ENCODE results near the gene DBT. TPM values are rescaled to one million over a fixed set of nuclear protein-coding genes. Genes with fewer than 3 reads are reported as not detected.
"Not testable (repeated sequence)": the region's sequence is repeated elsewhere in the genome, so short reads cannot be mapped to it uniquely, and the experiment has no call there.

The DBT gene
- total and polyA plus RNA-seq, 10 of the 15 experiments (the other 5 are each of a cell fraction or from before 2014, with no cell fraction given), result 2.1 to 15.9 (median 6.9) TPM

- no TSS peak for BruUV-seq (replicated peaks)
- in situ Hi-C loops (cut with MboI), result no loop called here
These were observed 43.3 kb downstream of the DBT start for GRCh38 chr1:100206301-100206700.

GRCh38 chr1:100205593-100205992 lies 44.0 kb downstream of the DBT start:
- H3K9ac ChIP-seq (ENCODE audit: control insufficient read depth, insufficient read depth, low read length); in situ Hi-C loops (cut with MboI); H3K4me2 ChIP-seq (ENCODE audit: control insufficient read depth, insufficient read depth); H3K27ac ChIP-seq (ENCODE audit: control insufficient read depth, insufficient read depth); DNase-seq (ENCODE audit: low read depth, low spot score); H3K27me3 ChIP-seq (replicated peaks in 1 of 2; ENCODE audit: control insufficient read depth in 2 of 2, insufficient read depth in 2 of 2, low read length in 1 of 2); CTCF ChIA-PET; intact Hi-C loops (cut with micrococcal nuclease; ENCODE audit: unreplicated experiment); ATAC-seq; H3K36me3 ChIP-seq (ENCODE audit: control insufficient read depth in 2 of 2, insufficient read depth in 2 of 2, low read length in 1 of 2); RAD21 ChIA-PET (ENCODE audit: unreplicated experiment); H3K79me2 ChIP-seq (ENCODE audit: control insufficient read depth, insufficient read depth, low read length); H3K4me1 ChIP-seq (ENCODE audit: control insufficient read depth, insufficient read depth, low read length); H2AFZ ChIP-seq (ENCODE audit: control insufficient read depth, low read depth, low read length); POLR2A ChIA-PET; H3K9me3 ChIP-seq (replicated peaks; ENCODE audit: control insufficient read depth, insufficient read depth, low read length); SMC1A ChIA-PET (ENCODE audit: uncharacterized antibody, unreplicated experiment); H4K20me1 ChIP-seq (ENCODE audit: control insufficient read depth, insufficient read depth); H3K4me3 ChIP-seq; BruUV-seq (replicated peaks); FAIRE-seq: not testable (repeated sequence)
- 100% methylated on average over 2 of the region's 2 CpGs for WGBS (ENCODE audit: insufficient coverage, insufficient replicate concordance, low lambda C conversion rate, missing lambda C conversion rate)

More at GRCh38 chr1:100206301-100206700, 43.3 kb downstream of the DBT start:
- peaks cover 4% of the 10 kb centered on the region; the same call in 2 of the 3 replicates for H3K9me3 ChIP-seq (replicated peaks; ENCODE audit: control insufficient read depth, insufficient read depth, low read length)
- H3K4me1 ChIP-seq (ENCODE audit: control insufficient read depth, insufficient read depth, low read length), result no peaks in the 10 kb centered on the region
- H3K27ac ChIP-seq (ENCODE audit: control insufficient read depth, insufficient read depth), result no peak overlapping the region
- POLR2A ChIA-PET, result no interaction called here
- no peak overlapping the region for H3K9ac ChIP-seq (ENCODE audit: control insufficient read depth, insufficient read depth, low read length)
- H3K36me3 ChIP-seq (ENCODE audit: control insufficient read depth in 2 of 2, insufficient read depth in 2 of 2, low read length in 1 of 2), result peaks cover 0 to 5% of the 10 kb centered on the region in 2 experiments; a peak in 2 of 4 replicates
- SMC1A ChIA-PET (ENCODE audit: uncharacterized antibody, unreplicated experiment), result interaction anchor here (0.7 kb wide), 1 partner anchor 10 kb away, joined by 3 read pairs; no protein-coding TSS in a partner anchor
- H3K79me2 ChIP-seq (ENCODE audit: control insufficient read depth, insufficient read depth, low read length), result no peaks in the 10 kb centered on the region
- H4K20me1 ChIP-seq (ENCODE audit: control insufficient read depth, insufficient read depth), result no peaks in the 10 kb centered on the region
- no peak overlapping the region for H3K4me2 ChIP-seq (ENCODE audit: control insufficient read depth, insufficient read depth)
- TF ChIP-seq BCL3 (IDR thresholded peaks at IDR 0.05; ENCODE audit: borderline replicate concordance, insufficient read depth, low read depth, low read length, poor library complexity, severe bottlenecking), result no peak
- RAD21 ChIA-PET (ENCODE audit: unreplicated experiment), result no interaction called here
- no peak overlapping the region for H2AFZ ChIP-seq (ENCODE audit: control insufficient read depth, low read depth, low read length)
- CTCF ChIA-PET, result no interaction called here
- H3K4me3 ChIP-seq, result no peak overlapping the region
- intact Hi-C loops (cut with micrococcal nuclease; ENCODE audit: unreplicated experiment), result no loop called here
- DNase-seq (ENCODE audit: low read depth, low spot score), result no peak
- no peak for ATAC-seq
- FAIRE-seq, result no peak
- WGBS (ENCODE audit: insufficient coverage, insufficient replicate concordance, low lambda C conversion rate, missing lambda C conversion rate), result 100% methylated on average over 2 of the region's 2 CpGs
- H3K27me3 ChIP-seq (replicated peaks in 1 of 2; ENCODE audit: control insufficient read depth in 2 of 2, insufficient read depth in 2 of 2, low read length in 1 of 2), result no peaks in the 10 kb centered on the region

GRCh38 chr1:100205103-100205502 lies 44.5 kb downstream of the DBT start:
- not testable (repeated sequence) for BruUV-seq (replicated peaks)

GRCh38 chr1:100202703-100203102 lies 46.9 kb downstream of the DBT start:
- BruUV-seq (replicated peaks); H3K27ac ChIP-seq (ENCODE audit: control insufficient read depth, insufficient read depth); H3K36me3 ChIP-seq (ENCODE audit: control insufficient read depth in 2 of 2, insufficient read depth in 2 of 2, low read length in 1 of 2); H3K4me3 ChIP-seq; DNase-seq (ENCODE audit: low read depth, low spot score); POLR2A ChIA-PET; RAD21 ChIA-PET (ENCODE audit: unreplicated experiment); intact Hi-C loops (cut with micrococcal nuclease; ENCODE audit: unreplicated experiment); H2AFZ ChIP-seq (ENCODE audit: control insufficient read depth, low read depth, low read length); H3K4me2 ChIP-seq (ENCODE audit: control insufficient read depth, insufficient read depth); H4K20me1 ChIP-seq (ENCODE audit: control insufficient read depth, insufficient read depth); H3K9me3 ChIP-seq (replicated peaks; ENCODE audit: control insufficient read depth, insufficient read depth, low read length); H3K4me1 ChIP-seq (ENCODE audit: control insufficient read depth, insufficient read depth, low read length); H3K9ac ChIP-seq (ENCODE audit: control insufficient read depth, insufficient read depth, low read length); H3K79me2 ChIP-seq (ENCODE audit: control insufficient read depth, insufficient read depth, low read length); in situ Hi-C loops (cut with MboI); SMC1A ChIA-PET (ENCODE audit: uncharacterized antibody, unreplicated experiment); ATAC-seq; CTCF ChIA-PET; H3K27me3 ChIP-seq (replicated peaks in 1 of 2; ENCODE audit: control insufficient read depth in 2 of 2, insufficient read depth in 2 of 2, low read length in 1 of 2); FAIRE-seq: not testable (repeated sequence)
- WGBS (ENCODE audit: insufficient coverage, insufficient replicate concordance, low lambda C conversion rate, missing lambda C conversion rate), result 97% methylated on average over 2 of the region's 2 CpGs

More at GRCh38 chr1:100205103-100205502, 44.5 kb downstream of the DBT start:
- WGBS (ENCODE audit: insufficient coverage, insufficient replicate concordance, low lambda C conversion rate, missing lambda C conversion rate), result 96% methylated on average over 2 of the region's 2 CpGs
- H3K9ac ChIP-seq (ENCODE audit: control insufficient read depth, insufficient read depth, low read length); ATAC-seq; H2AFZ ChIP-seq (ENCODE audit: control insufficient read depth, low read depth, low read length); DNase-seq (ENCODE audit: low read depth, low spot score); H3K4me3 ChIP-seq; H3K27me3 ChIP-seq (replicated peaks in 1 of 2; ENCODE audit: control insufficient read depth in 2 of 2, insufficient read depth in 2 of 2, low read length in 1 of 2); H3K4me1 ChIP-seq (ENCODE audit: control insufficient read depth, insufficient read depth, low read length); SMC1A ChIA-PET (ENCODE audit: uncharacterized antibody, unreplicated experiment); FAIRE-seq; intact Hi-C loops (cut with micrococcal nuclease; ENCODE audit: unreplicated experiment); CTCF ChIA-PET; H3K27ac ChIP-seq (ENCODE audit: control insufficient read depth, insufficient read depth); POLR2A ChIA-PET; in situ Hi-C loops (cut with MboI); H3K4me2 ChIP-seq (ENCODE audit: control insufficient read depth, insufficient read depth); H4K20me1 ChIP-seq (ENCODE audit: control insufficient read depth, insufficient read depth); H3K9me3 ChIP-seq (replicated peaks; ENCODE audit: control insufficient read depth, insufficient read depth, low read length); H3K36me3 ChIP-seq (ENCODE audit: control insufficient read depth in 2 of 2, insufficient read depth in 2 of 2, low read length in 1 of 2); H3K79me2 ChIP-seq (ENCODE audit: control insufficient read depth, insufficient read depth, low read length); RAD21 ChIA-PET (ENCODE audit: unreplicated experiment): not testable (repeated sequence)
